ENCODE measurements around the gene PARN.

Gene PARN

DNA sequence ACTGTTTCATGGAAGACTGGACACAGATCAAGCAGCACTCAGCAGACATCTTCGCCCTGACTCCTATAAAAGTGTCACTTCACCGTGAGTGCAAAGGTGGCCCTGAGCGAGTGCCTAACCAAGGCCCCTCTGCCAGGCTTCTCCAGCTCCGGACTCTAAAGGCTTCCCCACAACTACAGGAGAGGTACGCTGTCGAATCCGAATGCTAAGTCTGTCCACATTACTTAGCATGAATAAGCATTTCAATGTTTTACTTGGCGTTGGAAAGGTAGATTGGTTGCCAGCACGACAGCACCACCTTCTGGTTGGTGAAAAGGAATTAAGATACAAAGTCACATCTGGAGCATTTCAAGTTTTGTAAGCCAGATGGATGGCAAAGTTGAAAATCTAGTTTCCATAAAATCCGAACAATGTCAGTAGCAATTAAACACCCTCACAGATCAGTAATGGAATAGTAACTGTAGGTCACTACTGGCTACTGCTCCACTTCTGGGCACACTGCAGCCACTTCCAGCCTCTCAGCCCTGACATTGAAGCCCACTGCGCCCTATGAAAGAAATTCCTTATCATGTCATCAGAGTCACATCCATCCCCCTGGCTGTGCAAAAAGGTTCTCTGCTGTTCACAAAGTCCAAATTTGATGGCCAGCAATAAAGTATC lies 100.9 kb downstream of the PARN start:
- ATAC-seq: peak; percentile 93
- TF ChIP-seq ZNF8 (CRISPR knock-in tag; IDR thresholded peaks at IDR 0.05) (no peak), ZFP3 (CRISPR knock-in tag; IDR thresholded peaks at IDR 0.05) (no peak), ESRRG (CRISPR knock-in tag; IDR thresholded peaks at IDR 0.05) (no peak), TOX (CRISPR knock-in tag; IDR thresholded peaks at IDR 0.05; ENCODE audit: borderline replicate concordance) (no peak)
- TF ChIP-seq, protein P1, sequence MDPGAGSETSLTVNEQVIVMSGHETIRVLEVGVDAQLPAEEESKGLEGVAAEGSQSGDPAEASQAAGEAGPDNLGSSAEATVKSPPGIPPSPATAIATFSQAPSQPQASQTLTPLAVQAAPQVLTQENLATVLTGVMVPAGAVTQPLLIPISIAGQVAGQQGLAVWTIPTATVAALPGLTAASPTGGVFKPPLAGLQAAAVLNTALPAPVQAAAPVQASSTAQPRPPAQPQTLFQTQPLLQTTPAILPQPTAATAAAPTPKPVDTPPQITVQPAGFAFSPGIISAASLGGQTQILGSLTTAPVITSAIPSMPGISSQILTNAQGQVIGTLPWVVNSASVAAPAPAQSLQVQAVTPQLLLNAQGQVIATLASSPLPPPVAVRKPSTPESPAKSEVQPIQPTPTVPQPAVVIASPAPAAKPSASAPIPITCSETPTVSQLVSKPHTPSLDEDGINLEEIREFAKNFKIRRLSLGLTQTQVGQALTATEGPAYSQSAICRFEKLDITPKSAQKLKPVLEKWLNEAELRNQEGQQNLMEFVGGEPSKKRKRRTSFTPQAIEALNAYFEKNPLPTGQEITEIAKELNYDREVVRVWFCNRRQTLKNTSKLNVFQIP (CRISPR knock-in tag; IDR thresholded peaks at IDR 0.05; ENCODE audit: borderline replicate concordance, low read depth): no peak

DNA sequence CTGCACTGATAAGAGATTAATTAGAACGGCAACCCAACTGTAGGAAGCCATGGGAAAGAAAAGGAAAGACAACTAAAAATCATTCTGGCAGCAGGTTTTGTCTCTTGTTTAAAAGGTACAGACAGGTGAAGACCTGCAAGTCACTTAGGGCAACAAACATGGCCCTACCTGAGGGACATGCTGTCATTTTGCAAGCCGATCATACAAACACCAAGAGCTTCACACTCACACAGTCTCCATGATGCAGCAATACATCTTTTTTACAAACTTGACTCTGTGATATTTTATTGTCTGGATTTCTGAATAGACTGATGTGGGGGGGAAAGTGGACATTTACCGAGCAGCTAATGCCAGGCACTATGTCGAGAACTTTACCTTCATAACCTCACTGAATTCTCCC lies 101.8 kb downstream of the PARN start:
- TF ChIP-seq, protein P2, sequence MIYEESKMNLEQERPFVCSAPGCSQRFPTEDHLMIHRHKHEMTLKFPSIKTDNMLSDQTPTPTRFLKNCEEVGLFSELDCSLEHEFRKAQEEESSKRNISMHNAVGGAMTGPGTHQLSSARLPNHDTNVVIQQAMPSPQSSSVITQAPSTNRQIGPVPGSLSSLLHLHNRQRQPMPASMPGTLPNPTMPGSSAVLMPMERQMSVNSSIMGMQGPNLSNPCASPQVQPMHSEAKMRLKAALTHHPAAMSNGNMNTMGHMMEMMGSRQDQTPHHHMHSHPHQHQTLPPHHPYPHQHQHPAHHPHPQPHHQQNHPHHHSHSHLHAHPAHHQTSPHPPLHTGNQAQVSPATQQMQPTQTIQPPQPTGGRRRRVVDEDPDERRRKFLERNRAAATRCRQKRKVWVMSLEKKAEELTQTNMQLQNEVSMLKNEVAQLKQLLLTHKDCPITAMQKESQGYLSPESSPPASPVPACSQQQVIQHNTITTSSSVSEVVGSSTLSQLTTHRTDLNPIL (CRISPR knock-in tag; IDR thresholded peaks at IDR 0.05; ENCODE audit: low read depth): no peak
- TF ChIP-seq GLIS3 (CRISPR knock-in tag; IDR thresholded peaks at IDR 0.05) (no peak), CSRNP3 (CRISPR knock-in tag; IDR thresholded peaks at IDR 0.05) (no peak), ZFP3 (CRISPR knock-in tag; IDR thresholded peaks at IDR 0.05) (no peak), ZFP30 (CRISPR knock-in tag; IDR thresholded peaks at IDR 0.05) (no peak), ESRRG (CRISPR knock-in tag; IDR thresholded peaks at IDR 0.05) (no peak), ZNF70 (CRISPR knock-in tag; IDR thresholded peaks at IDR 0.05) (no peak), ZNF565 (CRISPR knock-in tag; conservative IDR thresholded peaks at IDR 0.05; ENCODE audit: low read depth) (no peak), TCF4 (CRISPR knock-in tag; IDR thresholded peaks at IDR 0.05; ENCODE audit: borderline replicate concordance) (no peak), RARB (CRISPR knock-in tag; IDR thresholded peaks at IDR 0.05) (no peak), TSHZ2 (CRISPR knock-in tag; IDR thresholded peaks at IDR 0.05) (no peak), BACH2 (CRISPR knock-in tag; IDR thresholded peaks at IDR 0.05; ENCODE audit: borderline replicate concordance) (no peak), ISL1 (CRISPR knock-in tag; IDR thresholded peaks at IDR 0.05) (no peak), TOX (CRISPR knock-in tag; IDR thresholded peaks at IDR 0.05; ENCODE audit: borderline replicate concordance) (no peak), OSR1 (CRISPR knock-in tag; IDR thresholded peaks at IDR 0.05) (no peak)
- TF ChIP-seq, protein P1 (CRISPR knock-in tag; IDR thresholded peaks at IDR 0.05; ENCODE audit: borderline replicate concordance, low read depth): no peak
- TF ChIP-seq, protein P3, sequence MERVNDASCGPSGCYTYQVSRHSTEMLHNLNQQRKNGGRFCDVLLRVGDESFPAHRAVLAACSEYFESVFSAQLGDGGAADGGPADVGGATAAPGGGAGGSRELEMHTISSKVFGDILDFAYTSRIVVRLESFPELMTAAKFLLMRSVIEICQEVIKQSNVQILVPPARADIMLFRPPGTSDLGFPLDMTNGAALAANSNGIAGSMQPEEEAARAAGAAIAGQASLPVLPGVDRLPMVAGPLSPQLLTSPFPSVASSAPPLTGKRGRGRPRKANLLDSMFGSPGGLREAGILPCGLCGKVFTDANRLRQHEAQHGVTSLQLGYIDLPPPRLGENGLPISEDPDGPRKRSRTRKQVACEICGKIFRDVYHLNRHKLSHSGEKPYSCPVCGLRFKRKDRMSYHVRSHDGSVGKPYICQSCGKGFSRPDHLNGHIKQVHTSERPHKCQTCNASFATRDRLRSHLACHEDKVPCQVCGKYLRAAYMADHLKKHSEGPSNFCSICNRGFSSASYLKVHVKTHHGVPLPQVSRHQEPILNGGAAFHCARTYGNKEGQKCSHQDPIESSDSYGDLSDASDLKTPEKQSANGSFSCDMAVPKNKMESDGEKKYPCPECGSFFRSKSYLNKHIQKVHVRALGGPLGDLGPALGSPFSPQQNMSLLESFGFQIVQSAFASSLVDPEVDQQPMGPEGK (CRISPR knock-in tag; IDR thresholded peaks at IDR 0.05; ENCODE audit: borderline replicate concordance): no peak
- ATAC-seq: no peak

Measured in SK-N-SH treated with all-trans-retinoic acid at 6 μM for 48 hours (cell line).